HG02852 (cell line): ENCODE measurements around the gene TACR1.
"Not testable (repeated sequence)": the region's sequence is repeated elsewhere in the genome, so short reads cannot be mapped to it uniquely, and the experiment has no call there.

ENCODE experiments used
- ATAC-seq: cut with Tn5 transposase; IDR thresholded peaks from one replicate; pipeline ENCODE4 v1.9.1; 2021; ENCODE audit warnings: mild to moderate bottlenecking, moderate library complexity; ENCODE audit not compliant: unreplicated experiment

The TACR1 gene

GRCh38 chr2:75147884-75148283 lies 51.4 kb downstream of the TACR1 start:
- not testable (repeated sequence) for ATAC-seq

GRCh38 chr2:75146606-75147332 lies 52.6 kb downstream of the TACR1 start:
- ATAC-seq = no peak

- not testable (repeated sequence) for ATAC-seq
Observed at GRCh38 chr2:75146221-75146605, 53.1 kb downstream of the TACR1 start.

- ATAC-seq = no peak
Observed at GRCh38 chr2:75142081-75142480, 57.2 kb downstream of the TACR1 start.

- ATAC-seq = no peak
Observed at GRCh38 chr2:75140288-75140687, 59.0 kb downstream of the TACR1 start.

GRCh38 chr2:75139171-75139570 lies 60.1 kb downstream of the TACR1 start:
- no peak for ATAC-seq

- ATAC-seq = no peak
Observed at GRCh38 chr2:75138528-75138927, 60.8 kb downstream of the TACR1 start.

- ATAC-seq = no peak
Observed at GRCh38 chr2:75135776-75136400, 63.4 kb downstream of the TACR1 start.

GRCh38 chr2:75134860-75135259 lies 64.5 kb downstream of the TACR1 start:
- ATAC-seq = no peak

GRCh38 chr2:75133621-75134570 lies 65.4 kb downstream of the TACR1 start:
- ATAC-seq = no peak

GRCh38 chr2:75130171-75130570 lies 69.1 kb downstream of the TACR1 start:
- ATAC-seq = no peak

- ATAC-seq = no peak
Observed at GRCh38 chr2:75123876-75124275, 75.4 kb downstream of the TACR1 start.

GRCh38 chr2:75113231-75113869 lies 86.0 kb downstream of the TACR1 start:
- no peak for ATAC-seq

- ATAC-seq = no peak
Observed at GRCh38 chr2:75108937-75109482, 90.3 kb downstream of the TACR1 start.

GRCh38 chr2:75102011-75102410 lies 97.3 kb downstream of the TACR1 start:
- no peak for ATAC-seq

GRCh38 chr2:75100801-75101151 lies 98.5 kb downstream of the TACR1 start:
- no peak for ATAC-seq

- no peak for ATAC-seq
Observed at GRCh38 chr2:75100011-75100800, 99.1 kb downstream of the TACR1 start.

GRCh38 chr2:75099521-75099922 lies 99.8 kb downstream of the TACR1 start:
- ATAC-seq = no peak

GRCh38 chr2:75098856-75099255 lies 100.5 kb downstream of the TACR1 start:
- no peak for ATAC-seq

- ATAC-seq = no peak
Observed at GRCh38 chr2:75097831-75098230, 101.5 kb downstream of the TACR1 start.
